MV-4-11 (cell line): ENCODE measurements around the gene AKIRIN2.
"Not testable (repeated sequence)": the region's sequence is repeated elsewhere in the genome, so short reads cannot be mapped to it uniquely, and the experiment has no call there.

Experiments
- DNase-seq: peaks from one replicate; lab custom pipeline; 2025; lab: John Stamatoyannopoulos, UW

AKIRIN2 gene

GRCh38 chr6:87718662-87719433, 16.8 kb upstream of the AKIRIN2 start:
- peak; percentile 94 for DNase-seq

- peak; percentile 83 for DNase-seq
Measured at GRCh38 chr6:87716928-87717614, 15.0 kb upstream of the AKIRIN2 start.

- peak; percentile 44 for DNase-seq
Measured at GRCh38 chr6:87714093-87714842, 12.2 kb upstream of the AKIRIN2 start.

GRCh38 chr6:87712713-87713112, 10.7 kb upstream of the AKIRIN2 start:
- not testable (repeated sequence) for DNase-seq

GRCh38 chr6:87710090-87710489, 8.1 kb upstream of the AKIRIN2 start:
- peak; percentile 90 for DNase-seq

DNA sequence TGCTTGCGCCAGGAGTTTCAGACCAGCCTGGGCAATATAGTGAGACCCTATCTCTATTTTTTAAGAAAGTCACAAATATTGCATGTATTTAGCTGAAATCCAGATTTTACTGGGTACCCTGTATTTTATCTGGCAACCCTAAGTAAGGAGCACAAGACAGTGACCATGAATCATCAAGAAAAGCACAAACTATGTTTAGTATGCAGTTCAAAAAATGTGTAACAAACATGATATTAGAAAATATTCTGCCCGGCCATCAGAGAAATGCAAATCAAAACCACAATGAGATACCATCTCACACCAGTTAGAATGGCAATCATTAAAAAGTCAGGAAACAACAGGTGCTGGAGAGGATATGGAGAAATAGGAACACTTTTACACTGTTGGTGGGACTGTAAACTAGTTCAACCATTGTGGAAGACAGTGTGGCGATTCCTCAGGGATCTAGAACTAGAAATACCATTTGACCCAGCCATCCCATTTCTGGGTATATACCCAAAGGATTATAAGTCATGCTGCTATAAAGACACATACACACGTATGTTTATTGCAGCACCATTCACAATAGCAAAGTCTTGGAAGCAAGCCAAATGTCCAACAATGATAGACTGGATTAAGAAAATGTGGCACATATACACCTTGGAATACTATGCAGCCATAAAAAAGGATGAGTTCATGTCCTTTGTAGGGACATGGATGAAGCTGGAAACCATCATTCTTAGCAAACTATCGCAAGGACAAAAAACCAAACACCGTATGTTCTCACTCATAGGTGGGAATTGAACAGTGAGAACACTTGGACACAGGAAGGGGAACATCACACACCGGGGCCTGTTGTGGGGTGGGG, 6.8 kb upstream of the AKIRIN2 start:
- DNase-seq = not testable (repeated sequence)

GRCh38 chr6:87706187-87706966, 4.3 kb upstream of the AKIRIN2 start:
- DNase-seq = no peak

DNA sequence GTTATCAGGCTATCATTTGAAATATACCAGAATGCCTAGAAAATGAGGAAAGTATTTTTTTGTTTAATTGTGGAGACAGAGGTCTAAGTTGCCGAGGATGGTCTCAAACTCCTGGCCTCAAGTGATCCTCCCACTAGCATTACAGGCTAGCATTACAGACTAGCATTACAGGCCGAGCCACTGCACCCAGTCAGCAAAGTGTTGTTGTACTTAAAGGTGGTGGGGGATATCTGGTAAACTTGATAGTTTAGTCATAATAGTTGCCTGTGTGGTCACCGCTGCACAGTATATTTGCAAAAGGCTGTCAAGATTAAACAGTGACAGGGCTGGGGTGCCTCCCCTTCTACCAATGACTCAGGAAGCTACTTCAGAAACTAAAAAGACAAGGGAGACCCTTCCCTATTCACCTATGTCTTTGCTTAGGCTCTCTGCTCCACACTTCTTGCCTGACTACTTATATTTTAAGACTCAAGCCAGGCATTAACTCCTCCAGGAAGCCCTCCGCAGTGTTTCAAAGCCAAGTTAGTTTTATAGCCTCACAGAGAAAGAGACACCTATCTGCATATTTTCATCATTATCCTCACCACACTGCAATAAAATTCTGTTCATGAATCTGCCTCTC, 3.1 kb upstream of the AKIRIN2 start:
- peak; percentile 11 for DNase-seq

DNA sequence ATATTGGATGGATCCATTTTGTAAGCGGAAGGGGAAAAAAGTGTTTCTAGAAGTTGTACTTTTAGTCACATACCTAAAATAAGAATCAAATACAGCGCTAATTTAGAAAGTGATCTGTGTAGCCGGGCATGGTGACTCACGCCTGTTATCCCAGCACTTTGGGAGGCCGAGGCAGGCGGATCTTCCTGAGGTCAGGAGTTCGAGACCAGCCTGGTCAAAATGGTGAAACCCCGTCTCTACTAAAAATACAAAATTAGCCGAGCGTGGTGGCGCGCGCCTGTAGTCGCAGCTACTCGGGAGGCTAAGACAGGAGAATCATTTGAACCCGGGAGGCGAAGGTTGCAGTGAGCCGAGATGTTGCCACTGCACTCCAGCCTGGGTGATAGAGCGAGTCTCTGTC, 1.0 kb upstream of the AKIRIN2 start:
- DNase-seq = not testable (repeated sequence)

DNA sequence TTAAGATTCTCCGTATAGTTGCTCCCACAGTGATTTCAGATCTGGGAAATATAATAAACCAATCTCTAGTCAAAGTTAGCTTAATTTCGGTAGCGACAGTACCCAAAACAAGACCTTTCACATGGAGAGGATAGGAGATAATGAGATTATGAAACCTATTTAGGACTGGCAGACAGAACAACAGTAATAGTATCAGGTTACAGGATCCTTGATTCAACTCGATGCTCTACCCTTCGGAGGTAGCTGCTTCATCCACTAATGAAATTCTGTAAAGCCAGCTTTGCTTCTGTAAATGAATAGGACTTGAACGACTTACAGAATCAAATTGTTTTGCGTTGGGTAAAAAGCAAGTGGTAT, 534 bp upstream of the AKIRIN2 start:
- DNase-seq = peak; percentile 84

- DNase-seq = no peak
Measured at GRCh38 chr6:87701344-87701675, 723 bp downstream of the AKIRIN2 start.

DNA sequence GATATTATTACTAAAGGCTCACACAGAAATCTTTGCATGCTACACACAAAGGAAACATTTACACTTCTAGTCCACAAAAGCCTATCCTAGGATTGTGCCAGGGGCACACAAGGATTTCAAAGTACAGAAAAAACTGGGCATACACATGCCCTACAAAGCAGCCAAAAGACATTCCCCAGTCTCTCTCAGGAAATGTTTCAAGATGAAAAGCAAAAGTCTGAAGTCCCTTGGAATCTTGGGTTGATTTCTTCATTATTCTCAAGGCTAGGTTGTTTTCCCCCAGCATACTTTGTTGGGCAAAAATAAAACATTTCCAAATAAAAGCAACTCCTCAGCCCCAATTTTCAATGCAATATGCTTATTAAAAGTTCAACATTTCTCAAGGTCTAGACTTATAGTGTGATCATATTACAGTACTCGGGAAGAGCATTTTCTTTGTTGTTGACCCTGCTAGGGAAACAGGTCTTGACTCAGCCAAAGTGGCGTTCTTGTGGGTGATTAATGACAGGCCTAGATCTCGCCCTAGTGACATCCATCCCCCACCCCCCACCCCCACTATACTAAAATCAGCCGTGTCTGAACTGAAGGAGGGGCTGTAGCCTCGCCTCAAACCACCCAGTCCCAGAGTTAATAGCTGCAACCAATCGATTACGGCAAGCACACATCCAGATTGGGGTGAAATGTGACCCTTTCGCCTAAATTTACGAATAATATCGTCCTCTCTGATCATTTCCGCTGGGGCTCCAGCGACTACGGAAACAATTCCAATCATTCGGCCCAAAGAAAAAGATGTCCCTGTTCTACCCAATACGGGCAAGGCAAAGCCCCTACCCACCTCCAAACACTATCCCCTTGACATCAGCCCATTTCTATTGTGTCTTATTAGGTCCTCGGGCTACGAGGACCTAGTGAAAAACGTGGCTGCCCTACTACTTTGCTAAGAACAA, 1.4 kb downstream of the AKIRIN2 start:
- peak; percentile 33 for DNase-seq

- DNase-seq = no peak
Measured at GRCh38 chr6:87699576-87699975, 2.5 kb downstream of the AKIRIN2 start.

- DNase-seq = peak; percentile 91
Measured at GRCh38 chr6:87698547-87699006, 3.5 kb downstream of the AKIRIN2 start.

GRCh38 chr6:87697581-87698546, 4.2 kb downstream of the AKIRIN2 start:
- DNase-seq = peak; percentile 58

- DNase-seq = not testable (repeated sequence)
Measured at GRCh38 chr6:87696817-87697216, 5.2 kb downstream of the AKIRIN2 start.

DNA sequence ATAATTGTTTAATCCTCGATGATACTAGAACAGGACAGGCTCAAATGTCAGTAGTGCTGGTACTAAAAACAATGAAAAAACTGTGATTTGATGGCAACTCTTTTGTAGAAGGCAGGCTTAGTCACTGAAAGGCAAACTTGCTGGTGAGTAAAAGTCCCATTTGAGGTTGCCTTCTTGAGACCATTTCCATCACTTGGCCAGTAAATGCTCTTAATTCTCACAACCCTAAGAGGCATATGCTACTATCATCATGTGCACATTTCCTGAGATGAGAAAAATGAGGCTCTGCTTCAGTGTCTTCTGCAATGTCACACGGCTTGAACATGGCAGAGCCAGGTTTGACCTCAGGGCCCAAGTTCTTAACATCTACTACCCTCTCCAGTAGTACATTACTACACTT, 9.9 kb downstream of the AKIRIN2 start:
- DNase-seq = no peak

DNA sequence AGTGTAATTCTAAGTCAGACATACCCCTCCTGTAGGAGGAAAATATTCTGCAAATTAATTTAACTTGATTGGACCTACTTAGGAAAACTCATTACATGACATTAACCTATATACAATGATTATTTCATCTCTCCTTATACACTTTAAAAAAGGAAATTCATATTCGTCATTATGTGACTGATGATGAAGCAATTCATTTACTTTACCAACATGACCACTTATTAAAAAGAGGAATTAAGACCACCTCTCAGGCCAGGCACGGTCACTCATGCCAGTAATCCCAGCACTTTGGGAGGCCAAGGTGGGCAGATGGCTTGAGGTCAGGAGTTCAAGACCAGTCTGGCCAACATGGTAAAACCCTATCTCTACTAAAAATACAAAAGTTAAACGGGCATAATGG, 11.6 kb downstream of the AKIRIN2 start:
- DNase-seq = no peak
